ENCODE data around the gene MRGPRE. TPM values are rescaled to one million over a fixed set of nuclear protein-coding genes. Genes with fewer than 3 reads are reported as not detected.

MRGPRE gene
- total RNA-seq, 6 experiments from 2014 or later: not detected

DNA sequence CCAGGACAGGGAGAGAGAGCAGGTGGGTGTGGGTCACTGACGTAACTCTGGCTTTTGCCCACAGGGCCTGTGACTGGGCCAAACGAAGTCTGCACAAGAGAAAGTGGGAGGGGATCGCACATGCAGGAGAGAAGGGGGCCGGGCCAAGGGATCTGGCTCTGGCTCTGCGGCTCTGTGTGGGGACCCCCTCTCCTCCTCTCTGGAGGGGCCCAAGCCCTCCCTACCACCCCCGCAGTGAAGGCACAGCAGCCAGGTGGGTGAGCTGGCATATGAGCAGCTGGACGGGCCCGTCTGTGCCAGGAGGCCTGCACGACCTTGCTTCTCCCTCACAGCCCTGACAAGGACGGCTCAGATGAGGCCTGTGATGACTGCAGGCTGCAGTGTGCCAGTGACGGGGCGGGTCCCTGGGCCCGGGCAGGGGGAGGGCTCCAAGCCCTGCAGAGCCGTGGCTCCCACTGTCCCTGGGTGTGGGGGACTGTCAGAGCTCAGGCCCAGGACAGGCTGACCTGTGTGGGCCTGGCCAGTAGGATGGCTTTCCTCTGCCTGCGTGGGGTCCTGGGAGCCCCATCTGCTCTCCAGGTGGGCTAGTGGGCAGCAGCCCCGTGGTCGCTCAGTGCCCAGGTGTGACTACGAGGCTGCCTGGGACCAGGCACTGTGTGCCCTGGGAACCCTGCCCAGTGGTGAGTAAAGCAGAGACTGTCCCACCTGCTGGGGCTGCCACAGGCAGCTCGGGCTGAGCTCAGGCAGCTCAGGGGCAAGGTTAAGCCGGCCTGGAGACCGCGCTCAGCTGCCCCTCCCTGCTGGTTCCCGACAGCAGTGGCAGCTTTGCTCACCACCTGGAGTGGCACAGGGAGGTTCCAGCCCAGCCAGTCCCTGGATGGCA is 35.8 kb downstream of the MRGPRE start:
- TF ChIP-seq, protein P1, sequence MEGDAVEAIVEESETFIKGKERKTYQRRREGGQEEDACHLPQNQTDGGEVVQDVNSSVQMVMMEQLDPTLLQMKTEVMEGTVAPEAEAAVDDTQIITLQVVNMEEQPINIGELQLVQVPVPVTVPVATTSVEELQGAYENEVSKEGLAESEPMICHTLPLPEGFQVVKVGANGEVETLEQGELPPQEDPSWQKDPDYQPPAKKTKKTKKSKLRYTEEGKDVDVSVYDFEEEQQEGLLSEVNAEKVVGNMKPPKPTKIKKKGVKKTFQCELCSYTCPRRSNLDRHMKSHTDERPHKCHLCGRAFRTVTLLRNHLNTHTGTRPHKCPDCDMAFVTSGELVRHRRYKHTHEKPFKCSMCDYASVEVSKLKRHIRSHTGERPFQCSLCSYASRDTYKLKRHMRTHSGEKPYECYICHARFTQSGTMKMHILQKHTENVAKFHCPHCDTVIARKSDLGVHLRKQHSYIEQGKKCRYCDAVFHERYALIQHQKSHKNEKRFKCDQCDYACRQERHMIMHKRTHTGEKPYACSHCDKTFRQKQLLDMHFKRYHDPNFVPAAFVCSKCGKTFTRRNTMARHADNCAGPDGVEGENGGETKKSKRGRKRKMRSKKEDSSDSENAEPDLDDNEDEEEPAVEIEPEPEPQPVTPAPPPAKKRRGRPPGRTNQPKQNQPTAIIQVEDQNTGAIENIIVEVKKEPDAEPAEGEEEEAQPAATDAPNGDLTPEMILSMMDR (IDR thresholded peaks at IDR 0.05): no peak
- no peak for DNase-seq
- Mint-ChIP-seq H3K36me3 (ENCODE audit: low read depth) (no peaks in the 10 kb centered on the region), H3K27ac (no peak overlapping the region), H3K9me3 (no peaks in the 10 kb centered on the region), H3K4me3 (no peak overlapping the region), H3K27me3 (ENCODE audit: insufficient read depth) (peaks cover 29% of the 10 kb centered on the region), H3K4me1 (ENCODE audit: low read depth) (no peaks in the 10 kb centered on the region)

DNA sequence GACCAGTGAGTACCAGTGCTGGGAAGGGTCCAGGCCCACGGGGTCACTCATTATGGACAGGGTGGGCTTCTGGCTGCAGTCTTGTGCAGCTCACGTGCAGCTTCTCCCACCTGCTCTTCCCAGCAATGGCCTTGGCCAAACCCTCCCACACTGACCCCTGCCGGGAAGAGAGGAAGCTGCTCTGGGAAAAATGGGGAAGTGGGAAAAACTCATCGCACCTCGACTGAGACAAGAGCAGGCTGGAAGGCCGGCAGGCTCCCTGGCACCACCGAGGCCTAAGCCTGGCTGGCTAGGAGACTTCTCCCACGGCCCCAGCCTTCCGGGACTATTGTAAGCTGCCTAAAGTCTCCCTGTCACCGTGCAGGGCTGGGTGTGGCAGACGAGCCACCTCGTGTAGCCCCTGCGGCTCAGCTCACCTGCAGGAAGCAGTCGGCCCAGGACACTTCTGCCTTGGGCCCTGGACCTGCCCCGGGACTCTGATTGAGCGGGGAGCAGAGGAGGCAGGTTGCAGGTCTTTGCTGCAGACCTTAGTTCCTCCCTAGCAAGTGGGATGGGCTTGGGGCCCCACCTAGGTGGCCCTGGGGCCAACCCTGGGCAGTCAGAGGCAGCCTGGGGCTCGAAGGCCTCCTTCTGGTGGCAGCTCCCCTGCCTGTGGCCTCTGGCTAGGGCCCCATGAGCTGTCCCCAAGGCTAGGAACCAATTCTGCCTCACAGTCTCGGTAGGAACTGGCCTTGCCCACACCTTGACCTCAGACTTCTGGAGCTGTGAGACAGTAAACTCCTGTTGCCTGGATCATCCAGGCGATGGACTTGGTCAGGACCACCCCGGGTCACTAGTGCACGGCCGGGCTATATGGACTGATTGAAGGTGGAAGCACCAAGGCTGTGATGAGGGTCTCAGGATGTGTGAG is 36.7 kb downstream of the MRGPRE start:
- DNase-seq: no peak
- Mint-ChIP-seq H3K27ac (no peak overlapping the region), H3K4me1 (ENCODE audit: low read depth) (no peaks in the 10 kb centered on the region), H3K9me3 (no peaks in the 10 kb centered on the region), H3K4me3 (no peak overlapping the region), H3K36me3 (ENCODE audit: low read depth) (no peaks in the 10 kb centered on the region), H3K27me3 (ENCODE audit: insufficient read depth) (peaks cover 26% of the 10 kb centered on the region)
- TF ChIP-seq, protein P1 (IDR thresholded peaks at IDR 0.05): peak; percentile 70

DNA sequence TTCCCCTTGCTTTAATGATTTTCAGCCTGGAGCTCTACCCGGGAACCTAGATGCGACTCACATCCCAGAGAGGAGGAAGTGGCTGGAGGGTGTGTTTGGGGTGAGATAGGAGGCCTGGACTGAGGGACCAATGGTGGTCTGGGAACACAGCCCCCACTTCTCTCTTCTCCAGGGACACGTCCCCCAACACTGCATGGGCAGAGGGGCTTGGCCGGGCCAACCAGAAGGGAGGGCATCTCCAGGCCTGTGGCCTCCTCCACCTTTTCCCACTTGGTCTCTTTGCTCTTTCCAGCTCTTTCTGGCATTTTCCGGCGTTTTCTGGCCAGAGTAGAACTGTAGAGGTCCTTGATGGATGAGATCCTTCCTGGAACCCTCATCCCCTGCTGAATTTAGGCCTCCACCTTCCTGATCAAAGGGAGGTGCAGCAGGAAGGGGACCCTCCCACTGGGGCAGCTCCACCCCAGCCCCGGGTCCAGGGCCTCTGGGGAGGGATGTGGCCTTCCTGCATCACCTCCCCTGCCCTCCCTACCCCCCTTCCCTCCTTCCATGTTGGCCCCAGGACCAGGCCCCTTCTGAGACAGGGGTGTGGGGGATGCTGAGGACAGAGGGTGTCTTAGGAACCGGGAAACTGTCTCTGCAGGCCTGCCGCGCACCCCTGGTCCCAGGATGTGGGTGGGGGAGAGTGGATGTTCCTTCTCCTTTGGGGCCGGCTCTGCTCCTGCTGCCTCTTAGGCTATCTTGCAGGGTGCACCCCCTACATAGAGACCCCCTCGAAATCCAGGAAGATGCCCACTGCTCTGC is 38.0 kb downstream of the MRGPRE start:
- H3K4me1 Mint-ChIP-seq (ENCODE audit: low read depth): no peaks in the 10 kb centered on the region
- H3K27ac Mint-ChIP-seq: no peak overlapping the region
- H3K4me3 Mint-ChIP-seq: no peak overlapping the region
- H3K27me3 Mint-ChIP-seq (ENCODE audit: insufficient read depth): peaks cover 23% of the 10 kb centered on the region
- DNase-seq: no peak
- H3K9me3 Mint-ChIP-seq: no peaks in the 10 kb centered on the region
- no peaks in the 10 kb centered on the region; the same call in 1 of the 2 replicates for H3K36me3 Mint-ChIP-seq (ENCODE audit: low read depth)
- TF ChIP-seq, protein P1 (IDR thresholded peaks at IDR 0.05): no peak

DNA sequence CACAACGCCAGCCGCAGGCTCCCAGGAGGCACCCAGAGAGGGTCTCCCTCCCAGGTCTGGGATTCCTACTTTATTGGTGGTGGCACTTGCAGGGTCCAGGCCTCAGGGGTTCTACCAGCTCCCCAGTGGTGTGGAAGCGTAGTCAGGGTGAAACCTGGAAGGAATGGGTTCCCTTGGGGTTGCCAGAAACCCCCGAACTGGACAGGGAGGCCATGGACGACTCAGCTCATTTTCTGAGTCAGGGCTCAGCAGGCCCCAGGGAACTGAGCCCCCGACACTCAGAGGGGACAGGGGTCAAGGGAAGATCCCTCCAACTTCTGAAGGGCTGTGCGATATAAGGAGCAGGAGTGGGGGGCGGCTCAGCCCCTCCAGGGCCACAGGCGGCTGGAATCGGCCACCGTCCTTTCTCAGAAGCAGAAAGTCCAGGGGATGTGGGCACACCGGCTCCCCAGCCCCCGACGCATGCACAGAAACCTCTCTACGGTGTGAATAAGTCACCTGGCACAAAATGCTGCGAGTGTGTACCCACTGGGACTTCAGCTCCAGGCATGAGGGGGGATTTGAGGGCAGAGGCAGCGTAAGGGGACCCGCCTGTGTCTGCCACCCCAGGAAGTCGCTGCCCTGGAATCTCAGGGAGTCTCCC is 38.7 kb downstream of the MRGPRE start:
- no peaks in the 10 kb centered on the region for H3K9me3 Mint-ChIP-seq
- no peak for DNase-seq

More for the DNA sequence above, 38.7 kb downstream of the MRGPRE start:
- no peaks in the 10 kb centered on the region for H3K4me1 Mint-ChIP-seq (ENCODE audit: low read depth)
- H3K27me3 Mint-ChIP-seq (ENCODE audit: insufficient read depth): peaks cover 23% of the 10 kb centered on the region
- no peak overlapping the region for H3K27ac Mint-ChIP-seq
- no peaks in the 10 kb centered on the region; the same call in 1 of the 2 replicates for H3K36me3 Mint-ChIP-seq (ENCODE audit: low read depth)
- H3K4me3 Mint-ChIP-seq: no peak overlapping the region
- TF ChIP-seq, protein P1 (IDR thresholded peaks at IDR 0.05): no peak
